K562 (cell line): ENCODE measurements around the gene ROPN1L. TPM values are rescaled to one million over a fixed set of nuclear protein-coding genes. Genes with fewer than 3 reads are reported as not detected.

Source experiments
- ARID1B ChIP-seq: fragments of 450-650 bp; IDR thresholded peaks from 2 replicates; pipeline ENCODE4 v1.6.1; 2016; ENCODE audit warnings: antibody characterized with exemption, mild to moderate bottlenecking, inconsistent platforms
- ARNT ChIP-seq, 2 experiments: fragments of 450-650 bp; IDR thresholded peaks; 2 replicates each; pipeline ENCODE4 v1.6.1; 2016; ENCODE audit warnings: mild to moderate bottlenecking in 1 of 2
- CHAMP1 ChIP-seq: fragments of 450-650 bp; IDR thresholded peaks from 2 replicates; pipeline ENCODE4 v1.6.1; 2016; ENCODE audit warnings: mild to moderate bottlenecking
- LEF1 ChIP-seq: fragments of 450-650 bp; IDR thresholded peaks from 2 replicates; pipeline ENCODE4 v1.6.1; 2016; ENCODE audit warnings: mild to moderate bottlenecking
- RCOR1 ChIP-seq, 2 experiments: IDR thresholded peaks; 2 replicates each; pipeline ENCODE4 v1.6.1; 2012; ENCODE audit warnings: low read depth in 2 of 2, low read length in 2 of 2, borderline replicate concordance in 1 of 2, improper control_type of control experiment in 1 of 2
- RREB1 ChIP-seq: fragments of 250-450 bp; sonication (Bioruptor Pico); IDR thresholded peaks from 2 replicates; pipeline ENCODE4 v1.4.0; 2020
- TAF15 ChIP-seq: fragments of 200-400 bp; formaldehyde crosslinking; IDR thresholded peaks from 2 replicates; pipeline ENCODE4 v1.6.1; 2017; ENCODE audit warnings: mild to moderate bottlenecking, low read depth, low read length, moderate library complexity
- ZBTB17 ChIP-seq: fragments of 450-650 bp; formaldehyde crosslinking; IDR thresholded peaks from 2 replicates; pipeline ENCODE4 v1.4.0; 2020; ENCODE audit warnings: mild to moderate bottlenecking
- ZFPM2 ChIP-seq: fragments of 250-450 bp; sonication (Bioruptor Pico); IDR thresholded peaks from 2 replicates; pipeline ENCODE4 v1.5.1; 2022; ENCODE audit warnings: mild to moderate bottlenecking
- ZNF354B ChIP-seq: fragments of 250-450 bp; sonication (Bioruptor Pico); IDR thresholded peaks from 2 replicates; pipeline ENCODE4 v1.4.0; 2020
- ZNF584 ChIP-seq: fragments of 200-800 bp; sonication (Bioruptor generic); IDR thresholded peaks from 2 replicates; pipeline ENCODE4 v1.6.1; 2016; ENCODE audit warnings: low read depth, mild to moderate bottlenecking, missing genetic modification characterization, missing compliant biosample characterization
- ZNF586 ChIP-seq: fragments of 450-650 bp; formaldehyde crosslinking; conservative IDR thresholded peaks from 2 replicates; pipeline ENCODE4 v1.4.0; 2020; ENCODE audit warnings: mild to moderate bottlenecking, moderate library complexity
- ZNF780A ChIP-seq: fragments of 250-450 bp; sonication (Bioruptor Pico); IDR thresholded peaks from 2 replicates; pipeline ENCODE4 v1.5.0; 2021; ENCODE audit warnings: mild to moderate bottlenecking
- polyA plus RNA-seq, 8 experiments: library from polyadenylated mRNA; depleted of rRNA in 4 of 8; stranded (reverse) in 5 of 8; unstranded in 3 of 8; fragments of >200 nt; fragmentation: Nextera tagmentation in 2 of 8; fragmentation: Illumina TruSeq in 1 of 8; extraction: Ambion mirVana in 2 of 8; extraction: Trizol in 1 of 8; gene quantifications; 2 replicates each; pipeline versions ENCODE4 v1.2.1 to v1.2.3, GENCODE V29; 2011 to 2014; ENCODE audit warnings: inconsistent platforms in 1 of 8, missing spikeins in 1 of 8
- total RNA-seq, 7 experiments: library from RNA; depleted of rRNA in 6 of 7; stranded (reverse); fragments of >200 nt in 6 of 7; fragmentation: Illumina TruSeq in 2 of 7; extraction: Trizol in 2 of 7; gene quantifications; 2 replicates each; pipeline versions ENCODE4 v1.2.1 to v1.2.3, GENCODE V29; 2011 to 2021; ENCODE audit warnings: low replicate concordance in 1 of 7
- TF ChIP-seq, protein P1 (sequence below): sonication (generic); formaldehyde crosslinking; IDR thresholded peaks from 2 replicates; pipeline ENCODE4 v1.8.1; 2022; ENCODE audit warnings: missing genetic modification reagents
- TF ChIP-seq, protein P2 (sequence below): fragments of 450-650 bp; IDR thresholded peaks from 2 replicates; pipeline ENCODE4 v1.6.1; 2018; ENCODE audit not compliant: partially characterized antibody

The ROPN1L gene
- total and polyA plus RNA-seq, 9 of the 15 experiments (the other 6 are each of a cell fraction or from before 2014, with no cell fraction given) = 0.04 to 0.85 (median 0.24) TPM; not detected in 3

- no peak for TF ChIP-seq ZNF780A
- TF ChIP-seq ZNF584 (CRISPR knock-in tag) = peak; percentile 48; the same call in 1 of the 2 replicates
- TF ChIP-seq CHAMP1 = no peak
- TF ChIP-seq ZNF586 = no peak
- TF ChIP-seq ZNF354B = no peak
- TF ChIP-seq ARID1B = peak; percentile 69; the same call in 1 of the 2 replicates
- TF ChIP-seq ZBTB17 (CRISPR knock-in tag) = peak; percentile 50; the same call in 1 of the 2 replicates
- TF ChIP-seq ARNT (IDR thresholded peaks at IDR 0.05) = peak in 1 of 2 experiments; percentile 75; a peak in 2 of 4 replicates
- peak in 1 of 2 experiments; percentile 59; a peak in 1 of 4 replicates for TF ChIP-seq RCOR1 (IDR thresholded peaks at IDR 0.05; ENCODE audit: borderline replicate concordance in 1 of 2, low read depth in 2 of 2, low read length in 2 of 2)
- TF ChIP-seq, protein P1, sequence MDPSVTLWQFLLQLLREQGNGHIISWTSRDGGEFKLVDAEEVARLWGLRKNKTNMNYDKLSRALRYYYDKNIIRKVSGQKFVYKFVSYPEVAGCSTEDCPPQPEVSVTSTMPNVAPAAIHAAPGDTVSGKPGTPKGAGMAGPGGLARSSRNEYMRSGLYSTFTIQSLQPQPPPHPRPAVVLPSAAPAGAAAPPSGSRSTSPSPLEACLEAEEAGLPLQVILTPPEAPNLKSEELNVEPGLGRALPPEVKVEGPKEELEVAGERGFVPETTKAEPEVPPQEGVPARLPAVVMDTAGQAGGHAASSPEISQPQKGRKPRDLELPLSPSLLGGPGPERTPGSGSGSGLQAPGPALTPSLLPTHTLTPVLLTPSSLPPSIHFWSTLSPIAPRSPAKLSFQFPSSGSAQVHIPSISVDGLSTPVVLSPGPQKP = no peak
- peak; percentile 57; the same call in 1 of the 2 replicates for TF ChIP-seq LEF1
- TF ChIP-seq RREB1 (CRISPR knock-in tag) = peak; percentile 74; the same call in 1 of the 2 replicates
- TF ChIP-seq, protein P2, sequence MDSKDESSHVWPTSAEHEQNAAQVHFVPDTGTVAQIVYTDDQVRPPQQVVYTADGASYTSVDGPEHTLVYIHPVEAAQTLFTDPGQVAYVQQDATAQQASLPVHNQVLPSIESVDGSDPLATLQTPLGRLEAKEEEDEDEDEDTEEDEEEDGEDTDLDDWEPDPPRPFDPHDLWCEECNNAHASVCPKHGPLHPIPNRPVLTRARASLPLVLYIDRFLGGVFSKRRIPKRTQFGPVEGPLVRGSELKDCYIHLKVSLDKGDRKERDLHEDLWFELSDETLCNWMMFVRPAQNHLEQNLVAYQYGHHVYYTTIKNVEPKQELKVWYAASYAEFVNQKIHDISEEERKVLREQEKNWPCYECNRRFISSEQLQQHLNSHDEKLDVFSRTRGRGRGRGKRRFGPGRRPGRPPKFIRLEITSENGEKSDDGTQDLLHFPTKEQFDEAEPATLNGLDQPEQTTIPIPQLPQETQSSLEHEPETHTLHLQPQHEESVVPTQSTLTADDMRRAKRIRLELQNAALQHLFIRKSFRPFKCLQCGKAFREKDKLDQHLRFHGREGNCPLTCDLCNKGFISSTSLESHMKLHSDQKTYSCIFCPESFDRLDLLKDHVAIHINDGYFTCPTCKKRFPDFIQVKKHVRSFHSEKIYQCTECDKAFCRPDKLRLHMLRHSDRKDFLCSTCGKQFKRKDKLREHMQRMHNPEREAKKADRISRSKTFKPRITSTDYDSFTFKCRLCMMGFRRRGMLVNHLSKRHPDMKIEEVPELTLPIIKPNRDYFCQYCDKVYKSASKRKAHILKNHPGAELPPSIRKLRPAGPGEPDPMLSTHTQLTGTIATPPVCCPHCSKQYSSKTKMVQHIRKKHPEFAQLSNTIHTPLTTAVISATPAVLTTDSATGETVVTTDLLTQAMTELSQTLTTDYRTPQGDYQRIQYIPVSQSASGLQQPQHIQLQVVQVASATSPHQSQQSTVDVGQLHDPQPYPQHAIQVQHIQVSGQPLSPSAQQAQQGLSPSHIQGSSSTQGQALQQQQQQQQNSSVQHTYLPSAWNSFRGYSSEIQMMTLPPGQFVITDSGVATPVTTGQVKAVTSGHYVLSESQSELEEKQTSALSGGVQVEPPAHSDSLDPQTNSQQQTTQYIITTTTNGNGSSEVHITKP = peak; percentile 6
- TF ChIP-seq ZFPM2 (CRISPR knock-in tag) = no peak
- TF ChIP-seq TAF15 = no peak
These were observed 59.9 kb downstream of the ROPN1L start (continued) for GRCh38 chr5:10501554-10502075.
